HepG2 (cell line): ENCODE results near the gene NEU4. TPM values are rescaled to one million over a fixed set of nuclear protein-coding genes. Genes with fewer than 3 reads are reported as not detected.

Experiments used
- HNF4A ChIP-seq: sonication (generic); formaldehyde crosslinking; IDR thresholded peaks from 2 replicates; pipeline ENCODE4 v1.4.0; 2020; ENCODE audit warnings: missing genetic modification reagents
- MTA1 ChIP-seq: sonication (generic); formaldehyde crosslinking; IDR thresholded peaks from 2 replicates; pipeline ENCODE4 v1.4.0; 2020; ENCODE audit warnings: missing genetic modification reagents, mild to moderate bottlenecking, borderline replicate concordance
- NRL ChIP-seq: sonication (generic); formaldehyde crosslinking; IDR thresholded peaks from 2 replicates; pipeline ENCODE4 v1.5.0; 2020; ENCODE audit warnings: missing genetic modification reagents, mild to moderate bottlenecking, moderate library complexity, borderline replicate concordance
- PHF21A ChIP-seq: sonication (generic); formaldehyde crosslinking; IDR thresholded peaks from 2 replicates; pipeline ENCODE4 v1.5.0; 2020; ENCODE audit warnings: mild to moderate bottlenecking, missing genetic modification reagents
- POLR2A ChIP-seq, 2 experiments: IDR thresholded peaks; 2 replicates each; pipeline ENCODE4 v1.6.1; 2011; ENCODE audit warnings: low read depth in 2 of 2, low read length in 2 of 2, mild to moderate bottlenecking in 1 of 2, moderate library complexity in 1 of 2; ENCODE audit not compliant: insufficient read depth in 1 of 2
- POLR2G ChIP-seq: fragments of 200-400 bp; formaldehyde crosslinking; IDR thresholded peaks from 2 replicates; pipeline ENCODE4 v1.6.1; 2018; ENCODE audit warnings: mild to moderate bottlenecking, low read depth, low read length, moderate library complexity
- RFXAP ChIP-seq: sonication (generic); formaldehyde crosslinking; IDR thresholded peaks from 2 replicates; pipeline ENCODE4 v1.4.0; 2020; ENCODE audit warnings: missing genetic modification reagents, borderline replicate concordance
- TBX3 ChIP-seq: fragments of 450-650 bp; IDR thresholded peaks from 2 replicates; pipeline ENCODE4 v1.6.1; 2017; ENCODE audit warnings: antibody characterized with exemption, mild to moderate bottlenecking, inconsistent platforms, borderline replicate concordance
- ZNF333 ChIP-seq: sonication (generic); formaldehyde crosslinking; IDR thresholded peaks from 2 replicates; pipeline ENCODE4 v1.4.0; 2020; ENCODE audit warnings: mild to moderate bottlenecking, missing genetic modification reagents, borderline replicate concordance
- polyA plus RNA-seq, 8 experiments: library from polyadenylated mRNA; depleted of rRNA in 3 of 8; stranded (reverse) in 7 of 8; unstranded in 1 of 8; fragments of >200 nt; fragmentation: Illumina TruSeq in 4 of 8; extraction: Trizol in 4 of 8; gene quantifications; 2 replicates each; pipeline versions ENCODE4 v1.2.1 to v1.2.3, GENCODE V29; 2011 to 2016; ENCODE audit warnings: low read depth in 4 of 8, missing spikeins in 1 of 8, mixed read lengths in 1 of 8; ENCODE audit not compliant: insufficient read depth in 1 of 8
- total RNA-seq, 5 experiments: library from RNA; depleted of rRNA; stranded (reverse); fragments of >200 nt; fragmentation: Illumina TruSeq; extraction: Trizol; gene quantifications; 2 replicates each; pipeline ENCODE4 v1.2.3, GENCODE V29; 2016; ENCODE audit warnings: low read depth in 1 of 5
- TF ChIP-seq, protein P1 (sequence below): IDR thresholded peaks from 2 replicates; pipeline ENCODE4 v1.6.1; 2016; ENCODE audit warnings: low read depth, borderline replicate concordance
- TF ChIP-seq, protein P2 (sequence below), 2 experiments: sonication (generic) in 1 of 2; formaldehyde crosslinking in 1 of 2; IDR thresholded peaks; 2 replicates each; pipeline versions ENCODE4 v1.5.1 to v1.6.1; 2011 to 2020; ENCODE audit warnings: borderline replicate concordance in 1 of 2, low read depth in 1 of 2, low read length in 1 of 2, mild to moderate bottlenecking in 1 of 2, missing genetic modification reagents in 1 of 2, moderate library complexity in 1 of 2
- TF ChIP-seq, protein P3 (sequence below): sonication (generic); formaldehyde crosslinking; IDR thresholded peaks from 2 replicates; pipeline ENCODE4 v1.4.0; 2020; ENCODE audit warnings: missing genetic modification reagents
- TF ChIP-seq, protein P4 (sequence below): IDR thresholded peaks from 2 replicates; pipeline ENCODE4 v1.6.1; 2012; ENCODE audit warnings: inconsistent platforms
- TF ChIP-seq, protein P5 (sequence below): sonication (generic); formaldehyde crosslinking; IDR thresholded peaks from 2 replicates; pipeline ENCODE4 v1.8.0; 2023; ENCODE audit warnings: mild to moderate bottlenecking, missing genetic modification reagents
- TF ChIP-seq, protein P6 (sequence below): sonication (generic); formaldehyde crosslinking; IDR thresholded peaks from 2 replicates; pipeline ENCODE4 v1.9.0; 2021; ENCODE audit warnings: missing genetic modification reagents, borderline replicate concordance
- TF ChIP-seq, protein P7 (sequence below): sonication (generic); formaldehyde crosslinking; IDR thresholded peaks from 2 replicates; pipeline ENCODE4 v1.9.0; 2022; ENCODE audit warnings: missing genetic modification reagents, mild to moderate bottlenecking, borderline replicate concordance

The NEU4 gene
- total and polyA plus RNA-seq, 2 of the 13 experiments (the other 11 are each of a cell fraction or from before 2014, with no cell fraction given) = 53.5 to 107 TPM

DNA sequence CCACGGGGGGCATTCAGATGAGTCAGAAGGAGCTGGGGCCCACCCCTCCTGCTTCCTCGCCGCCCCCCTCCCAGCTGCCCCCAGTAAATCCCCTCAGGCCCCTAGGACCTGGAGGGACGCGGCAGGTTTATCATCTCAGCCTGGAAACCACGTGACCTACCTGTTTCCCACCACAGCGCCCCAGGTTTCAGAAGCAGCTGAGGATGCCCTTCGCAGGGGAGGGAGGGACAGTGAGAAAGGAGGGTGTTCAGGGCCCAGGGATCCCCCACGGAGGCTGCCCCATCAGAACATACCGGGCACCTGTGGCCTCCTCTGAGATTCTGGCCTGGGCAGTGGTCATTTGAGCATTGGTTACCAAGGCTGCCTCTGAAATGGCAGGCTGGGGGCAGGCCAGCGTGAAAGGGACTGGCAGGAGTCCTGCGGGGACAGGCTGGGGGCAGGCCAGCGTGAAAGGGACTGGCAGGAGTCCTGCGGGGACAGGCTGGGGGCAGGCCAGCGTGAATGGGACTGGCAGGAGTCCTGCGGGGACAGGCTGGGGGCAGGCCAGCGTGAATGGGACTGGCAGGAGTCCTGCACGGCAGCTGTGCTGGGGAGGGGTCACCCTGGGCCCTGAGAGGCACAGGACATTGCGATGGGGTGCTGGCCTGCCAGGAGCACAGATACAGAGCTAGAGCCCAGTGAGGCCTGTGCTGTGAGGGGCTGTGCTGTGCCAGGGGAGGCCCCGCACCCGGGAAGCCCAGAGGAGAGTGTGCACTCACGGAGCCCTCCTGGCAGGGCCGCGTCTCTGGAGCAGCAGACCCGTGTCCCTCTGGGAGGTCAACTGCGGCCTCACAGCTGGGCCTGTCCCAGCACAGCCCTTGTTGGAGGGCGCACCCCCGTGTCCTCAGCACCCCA lies 1.6 kb downstream of the NEU4 start (continued):
- TF ChIP-seq MTA1 (CRISPR knock-in tag) (peak; percentile 52; the same call in 1 of the 2 replicates), POLR2A (IDR thresholded peaks at IDR 0.05; ENCODE audit: insufficient read depth in 1 of 2, low read depth in 2 of 2, low read length in 2 of 2) (no peak), HNF4A (CRISPR knock-in tag) (no peak), NRL (CRISPR knock-in tag) (no peak; the same call in 1 of the 2 replicates), TBX3 (no peak), PHF21A (CRISPR knock-in tag) (peak; percentile 27; the same call in 1 of the 2 replicates), RFXAP (0 out of 2 replicates have a peak, but pooled peaks have one; percentile 37), ZNF333 (CRISPR knock-in tag) (no peak), POLR2G (0 out of 2 replicates have a peak, but pooled peaks have one; percentile 20)
- TF ChIP-seq, protein P1, sequence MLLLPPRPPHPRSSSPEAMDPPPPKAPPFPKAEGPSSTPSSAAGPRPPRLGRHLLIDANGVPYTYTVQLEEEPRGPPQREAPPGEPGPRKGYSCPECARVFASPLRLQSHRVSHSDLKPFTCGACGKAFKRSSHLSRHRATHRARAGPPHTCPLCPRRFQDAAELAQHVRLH = no peak
- TF ChIP-seq, protein P2, sequence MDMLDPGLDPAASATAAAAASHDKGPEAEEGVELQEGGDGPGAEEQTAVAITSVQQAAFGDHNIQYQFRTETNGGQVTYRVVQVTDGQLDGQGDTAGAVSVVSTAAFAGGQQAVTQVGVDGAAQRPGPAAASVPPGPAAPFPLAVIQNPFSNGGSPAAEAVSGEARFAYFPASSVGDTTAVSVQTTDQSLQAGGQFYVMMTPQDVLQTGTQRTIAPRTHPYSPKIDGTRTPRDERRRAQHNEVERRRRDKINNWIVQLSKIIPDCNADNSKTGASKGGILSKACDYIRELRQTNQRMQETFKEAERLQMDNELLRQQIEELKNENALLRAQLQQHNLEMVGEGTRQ (IDR thresholded peaks at IDR 0.05; ENCODE audit: low read depth, low read length) = peak; percentile 39; the same call in 1 of the 2 replicates
- TF ChIP-seq, protein P2 (CRISPR knock-in tag; IDR thresholded peaks at IDR 0.05; ENCODE audit: borderline replicate concordance) = peak; percentile 52; the same call in 1 of the 2 replicates
- TF ChIP-seq, protein P3, sequence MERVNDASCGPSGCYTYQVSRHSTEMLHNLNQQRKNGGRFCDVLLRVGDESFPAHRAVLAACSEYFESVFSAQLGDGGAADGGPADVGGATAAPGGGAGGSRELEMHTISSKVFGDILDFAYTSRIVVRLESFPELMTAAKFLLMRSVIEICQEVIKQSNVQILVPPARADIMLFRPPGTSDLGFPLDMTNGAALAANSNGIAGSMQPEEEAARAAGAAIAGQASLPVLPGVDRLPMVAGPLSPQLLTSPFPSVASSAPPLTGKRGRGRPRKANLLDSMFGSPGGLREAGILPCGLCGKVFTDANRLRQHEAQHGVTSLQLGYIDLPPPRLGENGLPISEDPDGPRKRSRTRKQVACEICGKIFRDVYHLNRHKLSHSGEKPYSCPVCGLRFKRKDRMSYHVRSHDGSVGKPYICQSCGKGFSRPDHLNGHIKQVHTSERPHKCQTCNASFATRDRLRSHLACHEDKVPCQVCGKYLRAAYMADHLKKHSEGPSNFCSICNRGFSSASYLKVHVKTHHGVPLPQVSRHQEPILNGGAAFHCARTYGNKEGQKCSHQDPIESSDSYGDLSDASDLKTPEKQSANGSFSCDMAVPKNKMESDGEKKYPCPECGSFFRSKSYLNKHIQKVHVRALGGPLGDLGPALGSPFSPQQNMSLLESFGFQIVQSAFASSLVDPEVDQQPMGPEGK = peak; percentile 50
- TF ChIP-seq, protein P4, sequence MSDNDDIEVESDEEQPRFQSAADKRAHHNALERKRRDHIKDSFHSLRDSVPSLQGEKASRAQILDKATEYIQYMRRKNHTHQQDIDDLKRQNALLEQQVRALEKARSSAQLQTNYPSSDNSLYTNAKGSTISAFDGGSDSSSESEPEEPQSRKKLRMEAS = peak; percentile 16
- TF ChIP-seq, protein P5, sequence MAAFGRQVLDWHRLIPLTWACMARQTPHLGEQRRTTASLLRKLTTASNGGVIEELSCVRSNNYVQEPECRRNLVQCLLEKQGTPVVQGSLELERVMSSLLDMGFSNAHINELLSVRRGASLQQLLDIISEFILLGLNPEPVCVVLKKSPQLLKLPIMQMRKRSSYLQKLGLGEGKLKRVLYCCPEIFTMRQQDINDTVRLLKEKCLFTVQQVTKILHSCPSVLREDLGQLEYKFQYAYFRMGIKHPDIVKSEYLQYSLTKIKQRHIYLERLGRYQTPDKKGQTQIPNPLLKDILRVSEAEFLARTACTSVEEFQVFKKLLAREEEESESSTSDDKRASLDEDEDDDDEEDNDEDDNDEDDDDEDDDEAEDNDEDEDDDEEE (CRISPR knock-in tag) = 0 out of 2 replicates have a peak, but pooled peaks have one; percentile 55
- TF ChIP-seq, protein P6, sequence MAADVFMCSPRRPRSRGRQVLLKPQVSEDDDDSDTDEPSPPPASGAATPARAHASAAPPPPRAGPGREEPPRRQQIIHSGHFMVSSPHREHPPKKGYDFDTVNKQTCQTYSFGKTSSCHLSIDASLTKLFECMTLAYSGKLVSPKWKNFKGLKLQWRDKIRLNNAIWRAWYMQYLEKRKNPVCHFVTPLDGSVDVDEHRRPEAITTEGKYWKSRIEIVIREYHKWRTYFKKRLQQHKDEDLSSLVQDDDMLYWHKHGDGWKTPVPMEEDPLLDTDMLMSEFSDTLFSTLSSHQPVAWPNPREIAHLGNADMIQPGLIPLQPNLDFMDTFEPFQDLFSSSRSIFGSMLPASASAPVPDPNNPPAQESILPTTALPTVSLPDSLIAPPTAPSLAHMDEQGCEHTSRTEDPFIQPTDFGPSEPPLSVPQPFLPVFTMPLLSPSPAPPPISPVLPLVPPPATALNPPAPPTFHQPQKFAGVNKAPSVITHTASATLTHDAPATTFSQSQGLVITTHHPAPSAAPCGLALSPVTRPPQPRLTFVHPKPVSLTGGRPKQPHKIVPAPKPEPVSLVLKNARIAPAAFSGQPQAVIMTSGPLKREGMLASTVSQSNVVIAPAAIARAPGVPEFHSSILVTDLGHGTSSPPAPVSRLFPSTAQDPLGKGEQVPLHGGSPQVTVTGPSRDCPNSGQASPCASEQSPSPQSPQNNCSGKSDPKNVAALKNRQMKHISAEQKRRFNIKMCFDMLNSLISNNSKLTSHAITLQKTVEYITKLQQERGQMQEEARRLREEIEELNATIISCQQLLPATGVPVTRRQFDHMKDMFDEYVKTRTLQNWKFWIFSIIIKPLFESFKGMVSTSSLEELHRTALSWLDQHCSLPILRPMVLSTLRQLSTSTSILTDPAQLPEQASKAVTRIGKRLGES (CRISPR knock-in tag) = no peak
- TF ChIP-seq, protein P7, sequence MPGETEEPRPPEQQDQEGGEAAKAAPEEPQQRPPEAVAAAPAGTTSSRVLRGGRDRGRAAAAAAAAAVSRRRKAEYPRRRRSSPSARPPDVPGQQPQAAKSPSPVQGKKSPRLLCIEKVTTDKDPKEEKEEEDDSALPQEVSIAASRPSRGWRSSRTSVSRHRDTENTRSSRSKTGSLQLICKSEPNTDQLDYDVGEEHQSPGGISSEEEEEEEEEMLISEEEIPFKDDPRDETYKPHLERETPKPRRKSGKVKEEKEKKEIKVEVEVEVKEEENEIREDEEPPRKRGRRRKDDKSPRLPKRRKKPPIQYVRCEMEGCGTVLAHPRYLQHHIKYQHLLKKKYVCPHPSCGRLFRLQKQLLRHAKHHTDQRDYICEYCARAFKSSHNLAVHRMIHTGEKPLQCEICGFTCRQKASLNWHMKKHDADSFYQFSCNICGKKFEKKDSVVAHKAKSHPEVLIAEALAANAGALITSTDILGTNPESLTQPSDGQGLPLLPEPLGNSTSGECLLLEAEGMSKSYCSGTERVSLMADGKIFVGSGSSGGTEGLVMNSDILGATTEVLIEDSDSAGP (CRISPR knock-in tag) = peak; percentile 47
